HG02973 (cell line): Measurements from ENCODE around the gene ZYG11A.
A peak's percentile ranks its signal among the peaks of the same experiment; 100 is the strongest.
"Not testable (repeated sequence)": the region's sequence is repeated elsewhere in the genome, so short reads cannot be mapped to it uniquely, and the experiment has no call there.

Source experiments
- ATAC-seq: cut with Tn5 transposase; IDR thresholded peaks from one replicate; pipeline ENCODE4 v1.9.1; 2021; ENCODE audit warnings: moderate library complexity; ENCODE audit not compliant: unreplicated experiment

Gene ZYG11A

GRCh38 chr1:52842643-52843310, at the start of gene ZYG11A:
Gene ZYG11A (plus strand): TSS chr1:52842760. CDS start chr1:52842884, 124 bp downstream.
- peak; percentile 82 for ATAC-seq

- ATAC-seq = not testable (repeated sequence)
These were observed 48.8 kb upstream of the ZYG11A start for GRCh38 chr1:52793717-52794116.

GRCh38 chr1:52795464-52795863, 47.1 kb upstream of the ZYG11A start:
- no peak for ATAC-seq

- no peak for ATAC-seq
These were observed 44.2 kb upstream of the ZYG11A start for GRCh38 chr1:52798331-52798730.

GRCh38 chr1:52801011-52801410, 41.5 kb upstream of the ZYG11A start:
- no peak for ATAC-seq

- ATAC-seq = not testable (repeated sequence)
These were observed 38.5 kb upstream of the ZYG11A start for GRCh38 chr1:52804083-52804482.

GRCh38 chr1:52814465-52814864, 28.1 kb upstream of the ZYG11A start:
- ATAC-seq = no peak

- ATAC-seq = not testable (repeated sequence)
These were observed 21.7 kb upstream of the ZYG11A start for GRCh38 chr1:52820830-52821229.

- no peak for ATAC-seq
These were observed 16.7 kb upstream of the ZYG11A start for GRCh38 chr1:52825868-52826267.

- no peak for ATAC-seq
These were observed 7.8 kb upstream of the ZYG11A start for GRCh38 chr1:52834798-52835197.

GRCh38 chr1:52836035-52836434, 6.5 kb upstream of the ZYG11A start:
- ATAC-seq = no peak

- not testable (repeated sequence) for ATAC-seq
These were observed 3.4 kb upstream of the ZYG11A start for GRCh38 chr1:52839175-52839574.

- ATAC-seq = not testable (repeated sequence)
These were observed 2.6 kb downstream of the ZYG11A start for GRCh38 chr1:52845119-52845518.

- ATAC-seq = no peak
These were observed 5.9 kb downstream of the ZYG11A start for GRCh38 chr1:52848423-52848822.

- ATAC-seq = no peak
These were observed 8.4 kb downstream of the ZYG11A start for GRCh38 chr1:52850951-52851350.

- ATAC-seq = no peak
These were observed 10.3 kb downstream of the ZYG11A start for GRCh38 chr1:52852854-52853253.

GRCh38 chr1:52855584-52855983, 13.0 kb downstream of the ZYG11A start:
- no peak for ATAC-seq

- no peak for ATAC-seq
These were observed 13.5 kb downstream of the ZYG11A start for GRCh38 chr1:52856026-52856425.

- ATAC-seq = no peak
These were observed 14.9 kb downstream of the ZYG11A start for GRCh38 chr1:52857443-52857842.

- no peak for ATAC-seq
These were observed 20.3 kb downstream of the ZYG11A start for GRCh38 chr1:52862666-52863458.

GRCh38 chr1:52867087-52867863, 24.7 kb downstream of the ZYG11A start:
- peak; percentile 94 for ATAC-seq
